NCI-H2081 treated with DMSO at 0.1 percent for 48 hours (cell line): ENCODE measurements around the gene USH1C.

Experiments
- DNase-seq: peaks from one replicate; lab custom pipeline; 2025; lab: John Stamatoyannopoulos, UW

The USH1C gene

DNA sequence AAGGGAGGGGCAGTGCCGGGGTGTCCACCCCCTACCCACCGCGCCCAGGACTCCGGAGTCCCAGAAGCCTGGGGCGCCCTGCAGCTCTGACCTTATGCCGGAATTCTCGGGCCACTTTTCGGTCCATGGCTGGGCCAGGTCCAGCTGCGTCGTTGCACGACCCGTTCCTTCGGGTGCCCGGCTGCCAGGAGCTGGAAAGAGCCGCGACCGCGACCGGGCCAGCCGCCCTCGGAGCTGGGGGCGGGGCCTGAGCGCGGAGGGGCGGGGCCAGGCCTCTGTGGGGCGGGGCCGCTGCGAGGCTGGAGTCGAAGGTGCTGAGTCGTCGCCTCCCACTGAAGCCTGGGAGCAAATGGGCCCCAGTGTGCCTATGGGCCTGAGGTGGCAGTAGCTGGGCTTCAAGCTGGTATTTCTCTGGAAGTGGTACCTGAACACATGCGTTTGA, at the start of gene USH1C:
TSS of gene USH1C (minus strand) at position 236 of the 442 bp plus-strand sequence. CDS start at position 127, 109 bp downstream.
- DNase-seq: no peak

DNA sequence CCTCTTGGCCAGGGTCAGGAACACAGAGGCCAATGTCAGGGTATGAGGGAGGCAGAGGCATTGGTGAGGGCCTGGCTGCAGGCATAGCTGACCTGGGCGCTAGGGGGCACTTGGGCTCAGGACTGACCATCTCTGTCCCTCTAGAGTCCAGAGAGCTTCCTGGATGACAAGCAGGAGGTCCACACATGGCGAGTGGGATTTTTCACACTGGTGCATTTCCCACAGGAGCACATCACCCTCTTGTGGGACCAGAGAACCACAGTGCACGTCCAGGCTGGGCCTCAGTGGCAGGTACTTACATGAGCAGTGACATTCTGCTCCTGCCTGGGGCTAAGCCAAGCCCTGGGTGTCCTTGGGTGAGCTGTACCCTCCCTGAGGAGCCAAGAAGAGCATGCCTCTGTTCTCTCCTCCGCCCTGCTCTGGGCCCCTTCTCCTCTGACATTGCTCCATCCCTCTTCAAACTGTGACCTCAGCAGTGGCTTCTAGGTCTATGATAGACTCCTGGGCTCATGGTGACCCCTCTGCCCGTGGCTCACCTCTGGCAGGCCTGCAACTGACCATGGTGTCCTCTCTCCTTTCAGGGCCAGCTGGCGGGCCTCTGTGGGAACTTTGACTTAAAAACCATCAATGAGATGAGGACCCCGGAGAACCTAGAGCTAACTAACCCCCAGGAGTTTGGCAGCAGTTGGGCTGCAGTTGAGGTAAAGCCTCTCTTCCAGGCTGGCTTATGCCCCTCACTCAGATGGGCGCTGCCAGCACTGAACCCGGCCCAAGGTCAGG, 49.4 kb upstream of the USH1C start:
- DNase-seq: no peak

DNA sequence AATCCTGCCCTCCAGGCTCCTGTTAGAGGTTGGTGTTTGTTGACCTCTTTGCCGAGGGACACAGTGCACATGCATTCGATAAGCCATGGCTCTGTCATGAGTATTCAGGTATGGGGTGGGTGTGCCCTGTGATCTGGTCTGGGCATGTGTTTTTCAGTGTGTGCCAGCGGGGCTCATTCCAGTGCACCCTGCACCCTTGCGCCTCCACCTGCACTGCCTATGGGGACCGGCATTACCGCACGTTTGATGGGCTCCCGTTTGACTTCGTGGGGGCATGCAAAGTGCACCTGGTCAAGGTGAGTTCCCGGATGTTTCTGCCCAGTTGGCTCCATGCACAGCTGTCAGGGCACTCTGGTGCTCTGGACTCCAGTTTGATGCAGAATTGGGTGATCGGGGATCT, 47.1 kb upstream of the USH1C start:
- no peak for DNase-seq

DNA sequence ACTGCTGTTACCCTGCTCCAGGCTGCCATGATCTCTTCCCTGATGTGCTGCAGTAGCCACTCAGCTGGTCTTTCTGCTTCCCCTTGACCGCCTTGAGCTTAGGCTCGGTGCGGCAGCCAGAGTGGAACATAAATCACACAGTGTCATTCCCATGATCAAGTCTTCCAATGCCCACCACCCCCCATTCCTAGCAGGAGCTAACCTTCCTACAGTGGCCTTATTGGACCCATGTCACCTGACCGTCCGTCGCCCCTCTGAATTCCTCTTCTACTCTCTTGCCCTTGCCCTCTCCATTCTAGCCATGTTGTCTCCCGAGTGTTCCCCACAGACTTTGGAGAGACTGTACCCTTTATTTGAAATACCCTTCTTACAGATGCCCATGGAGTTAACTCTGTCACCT, 46.2 kb upstream of the USH1C start:
- no peak for DNase-seq

DNA sequence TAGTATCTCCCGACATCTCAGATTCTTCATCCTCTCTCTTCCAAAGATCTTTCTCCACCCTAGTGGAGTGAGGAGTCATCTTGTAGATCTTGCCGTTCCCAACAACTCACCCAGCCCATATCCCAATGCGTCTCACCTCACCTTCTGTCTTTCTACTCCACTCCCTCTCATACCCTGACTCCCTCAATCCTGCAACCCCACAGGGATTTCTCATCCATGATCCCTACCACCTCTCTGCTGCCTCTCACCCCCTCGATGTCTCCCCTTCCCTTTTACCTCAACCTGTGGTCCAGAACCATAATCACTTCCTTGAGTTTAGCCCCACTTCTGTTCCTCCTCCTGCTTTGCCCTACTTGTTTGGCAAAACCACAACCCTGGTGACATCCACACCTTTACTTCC, 44.5 kb upstream of the USH1C start:
- DNase-seq: no peak

DNA sequence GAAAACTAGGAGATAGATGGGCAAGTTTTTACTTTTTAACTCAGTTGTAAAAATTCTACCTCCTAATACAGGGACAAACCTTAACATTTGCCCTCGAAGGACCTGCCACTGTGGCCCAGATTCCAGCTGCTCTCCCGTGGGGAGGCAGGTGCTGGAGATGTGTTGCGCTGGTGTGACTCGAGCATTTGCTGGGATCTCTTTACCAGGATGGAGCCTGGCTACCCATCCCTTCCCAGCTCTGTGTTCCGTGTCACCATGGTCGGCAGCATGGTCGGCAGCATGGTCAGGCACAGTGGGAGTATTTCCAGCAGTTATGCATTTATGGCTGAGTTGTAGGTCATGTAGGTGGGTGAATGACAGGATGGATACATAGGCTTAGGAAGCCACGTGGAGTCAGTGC, 44.0 kb upstream of the USH1C start:
- DNase-seq: no peak

DNA sequence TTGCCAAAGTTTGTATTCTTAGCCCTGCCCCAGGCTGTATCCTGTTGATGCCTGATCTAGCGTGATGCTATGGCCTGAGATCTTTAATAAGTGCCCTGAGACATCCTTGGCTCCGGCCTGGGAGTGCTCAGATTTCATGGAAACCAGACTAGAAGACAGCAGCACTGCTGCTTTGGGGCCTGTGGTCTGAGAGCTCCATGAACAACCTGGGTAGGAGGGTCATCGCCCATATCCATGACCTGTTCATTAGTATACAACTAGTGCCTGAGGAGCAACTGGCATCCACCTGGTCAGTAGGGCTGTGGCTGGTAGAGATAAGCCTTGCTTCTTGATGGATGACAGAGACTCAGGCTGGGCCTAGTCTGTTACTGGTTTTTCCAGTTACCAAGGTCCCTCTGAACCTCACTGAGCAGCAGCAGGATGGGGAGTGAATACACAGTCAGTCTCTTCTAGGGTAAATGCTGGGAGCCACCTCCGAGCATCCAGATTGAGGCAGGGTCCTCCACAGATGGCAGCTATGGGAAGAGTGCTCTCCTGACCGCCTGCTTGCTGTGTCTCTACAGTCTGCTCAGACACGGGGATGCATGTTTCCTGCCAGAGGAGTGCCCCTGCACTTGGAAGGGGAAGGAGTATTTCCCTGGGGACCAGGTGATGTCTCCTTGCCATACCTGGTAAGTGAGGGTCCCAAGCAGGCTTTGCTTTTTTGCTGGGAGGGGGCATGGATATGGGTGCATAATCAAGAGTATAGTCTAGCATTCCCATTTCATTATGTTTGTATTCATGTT, 41.9 kb upstream of the USH1C start:
- no peak for DNase-seq

DNA sequence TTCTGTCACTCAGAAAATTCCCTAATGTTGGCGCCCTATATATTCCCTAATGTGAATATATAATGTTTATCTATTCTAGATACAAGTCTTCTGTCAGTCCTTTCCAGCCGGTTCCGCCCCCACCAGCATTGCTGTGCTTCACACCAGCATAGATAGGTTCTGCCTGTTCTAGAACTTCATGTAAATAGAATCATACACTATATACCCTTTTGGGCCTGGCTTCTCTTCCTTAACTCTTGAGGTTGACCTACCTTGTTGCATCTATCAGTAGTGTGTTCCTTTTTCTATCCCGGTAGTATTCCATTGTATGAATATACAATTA, 37.5 kb upstream of the USH1C start:
- DNase-seq: no peak

DNA sequence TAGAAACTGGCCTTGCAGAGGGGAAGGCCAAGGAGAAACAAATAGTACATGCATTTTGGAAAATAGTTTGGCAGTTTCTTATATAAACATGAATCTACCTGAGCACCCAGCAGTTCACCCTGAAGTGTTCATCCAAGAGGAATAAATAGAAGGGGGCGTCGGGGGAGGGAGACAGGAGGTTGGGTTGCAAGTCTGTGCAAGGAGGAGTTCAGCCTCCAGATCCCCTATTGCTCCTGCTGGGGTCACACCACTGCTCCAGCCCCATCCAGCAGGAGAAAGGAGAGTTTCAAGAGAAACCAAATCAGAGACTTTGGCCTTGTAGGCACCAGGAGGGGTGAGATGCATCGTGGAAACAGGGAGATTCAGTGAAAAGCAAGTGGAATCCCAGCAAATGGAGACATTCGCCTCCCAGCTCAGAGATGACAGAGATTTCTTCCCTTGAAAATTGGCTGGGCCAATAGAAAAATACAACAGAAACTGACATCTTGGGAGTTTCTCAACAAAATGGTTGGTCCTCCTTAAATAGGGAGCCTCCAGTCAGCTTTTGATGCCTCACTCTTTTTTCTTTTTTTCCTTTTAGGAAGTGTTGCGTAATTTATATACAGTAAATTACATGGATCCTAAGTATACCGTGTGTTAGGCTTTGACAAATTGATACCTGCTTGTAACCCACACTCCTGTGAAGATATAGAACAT, 37.0 kb upstream of the USH1C start:
- no peak for DNase-seq

DNA sequence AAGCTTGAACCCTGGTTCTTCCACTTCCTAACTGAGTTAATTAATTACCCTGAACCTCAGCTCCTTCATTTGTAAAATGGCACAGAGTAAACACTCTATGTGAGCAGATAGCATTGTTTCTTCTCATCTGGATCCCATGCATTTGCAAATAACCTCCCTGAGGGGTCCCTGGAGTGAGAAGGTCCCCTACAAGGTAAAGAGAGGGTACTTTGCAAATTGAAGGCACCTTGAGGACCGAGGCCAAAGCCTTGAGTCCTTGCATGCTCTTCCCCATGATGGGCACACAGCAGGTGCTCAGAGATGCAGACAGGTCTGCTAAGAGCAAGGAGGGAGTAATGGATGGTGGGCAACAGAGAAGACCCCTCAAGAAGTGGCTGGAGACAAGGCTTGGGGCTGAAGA, 36.1 kb upstream of the USH1C start:
- no peak for DNase-seq

DNA sequence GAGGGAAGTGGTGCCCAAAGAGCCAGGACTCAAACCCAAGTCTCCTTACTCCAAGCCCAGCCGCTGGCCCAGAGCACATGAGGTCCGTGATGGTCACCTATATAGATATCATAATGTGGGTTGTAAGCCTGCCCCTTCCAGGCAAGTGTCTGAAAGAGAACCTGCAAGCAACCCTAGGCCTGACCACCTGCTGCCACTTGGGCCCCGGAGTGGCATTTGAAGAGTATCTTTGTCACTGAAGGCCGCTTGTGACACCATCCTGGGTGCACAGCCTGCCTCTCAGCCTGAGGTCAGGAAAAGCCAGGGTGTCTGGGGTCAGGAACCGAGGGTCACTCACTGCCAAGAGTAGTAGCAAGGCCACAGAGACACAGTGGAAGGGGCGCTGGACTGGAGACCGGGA, 35.2 kb upstream of the USH1C start:
- DNase-seq: no peak

DNA sequence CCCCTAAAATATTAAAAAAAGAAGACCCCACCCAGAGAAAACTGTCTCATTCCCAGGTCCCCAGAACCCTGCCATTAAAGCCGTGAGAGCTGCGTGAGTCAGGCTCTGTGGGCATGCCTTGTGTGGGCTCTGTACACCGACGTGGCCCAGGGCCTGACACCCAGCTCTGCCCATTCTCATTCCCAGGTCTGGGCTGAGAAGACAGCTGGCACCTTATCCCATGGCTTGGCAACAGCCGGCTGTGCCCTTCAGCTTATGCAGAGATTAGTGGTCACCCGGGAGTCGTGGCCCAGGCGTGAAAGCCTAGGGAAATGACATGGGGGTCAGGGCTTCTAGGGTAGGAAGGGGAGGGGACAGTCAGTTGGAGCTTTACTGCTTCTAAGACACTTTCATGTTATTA, 34.7 kb upstream of the USH1C start:
- DNase-seq: no peak

DNA sequence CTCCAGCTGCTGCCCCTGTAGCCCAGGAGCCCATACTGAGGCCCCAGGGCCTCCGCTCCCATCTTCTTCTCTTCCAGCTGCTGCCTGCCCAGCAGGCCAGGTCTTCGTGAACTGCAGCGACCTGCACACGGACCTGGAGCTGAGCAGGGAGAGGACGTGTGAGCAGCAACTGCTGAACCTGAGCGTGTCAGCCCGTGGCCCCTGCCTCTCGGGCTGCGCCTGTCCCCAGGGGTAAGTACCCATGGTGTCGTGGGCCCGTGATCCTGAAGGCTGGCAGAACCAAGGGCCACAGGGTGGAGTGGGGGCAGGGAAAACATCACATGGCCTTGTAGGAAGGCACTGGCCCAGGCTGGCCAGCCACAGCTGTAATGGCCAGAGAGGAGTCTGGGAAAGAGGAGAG, 34.1 kb upstream of the USH1C start:
- no peak for DNase-seq

DNA sequence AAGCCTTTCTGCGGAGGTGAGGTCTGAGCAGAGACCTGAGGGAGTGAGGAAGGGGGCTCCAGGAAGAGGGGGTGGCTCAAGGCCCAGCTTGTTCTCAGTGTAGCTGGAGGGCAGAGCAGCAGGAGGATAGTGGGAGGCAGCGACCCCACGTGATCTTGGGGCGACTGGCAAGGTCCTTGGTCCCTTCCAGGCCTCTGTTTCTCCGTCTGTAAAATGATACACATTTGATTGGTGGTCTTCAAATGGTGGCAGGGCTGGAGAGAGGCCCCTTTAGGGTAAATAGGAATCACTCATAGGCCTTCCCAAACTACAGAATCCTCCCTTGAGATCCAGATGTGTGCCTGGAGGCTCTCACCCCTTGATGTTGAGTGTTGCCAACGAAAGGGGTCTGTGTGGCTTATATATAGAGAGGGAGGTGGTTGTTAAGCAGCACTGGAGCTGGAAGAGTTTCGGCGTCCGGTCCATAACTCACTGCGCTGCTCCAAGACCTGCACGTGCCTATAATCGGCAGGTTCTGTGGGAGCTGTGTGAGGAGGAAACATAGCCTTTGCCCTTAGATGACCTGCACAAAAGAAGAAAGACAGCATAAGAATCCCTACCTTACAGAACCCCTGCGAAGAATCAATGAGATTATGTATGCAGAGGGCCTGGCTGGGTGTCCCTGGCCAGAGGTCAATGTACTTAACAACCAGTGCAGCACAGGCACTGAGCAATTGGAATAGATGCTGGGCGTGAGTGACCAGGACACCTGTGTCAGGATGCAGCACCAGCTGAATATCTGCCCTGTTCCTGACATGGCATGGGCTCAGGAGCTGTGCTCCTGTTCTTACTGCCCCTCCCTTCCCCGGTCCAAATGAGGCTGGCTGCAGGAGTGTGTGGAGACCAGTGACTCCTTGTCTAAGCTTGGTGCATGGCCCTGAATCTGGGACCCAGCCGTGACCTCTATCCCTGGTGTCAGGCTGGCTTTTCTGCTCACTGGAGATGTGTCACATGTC, 31.5 kb upstream of the USH1C start:
- DNase-seq: no peak

DNA sequence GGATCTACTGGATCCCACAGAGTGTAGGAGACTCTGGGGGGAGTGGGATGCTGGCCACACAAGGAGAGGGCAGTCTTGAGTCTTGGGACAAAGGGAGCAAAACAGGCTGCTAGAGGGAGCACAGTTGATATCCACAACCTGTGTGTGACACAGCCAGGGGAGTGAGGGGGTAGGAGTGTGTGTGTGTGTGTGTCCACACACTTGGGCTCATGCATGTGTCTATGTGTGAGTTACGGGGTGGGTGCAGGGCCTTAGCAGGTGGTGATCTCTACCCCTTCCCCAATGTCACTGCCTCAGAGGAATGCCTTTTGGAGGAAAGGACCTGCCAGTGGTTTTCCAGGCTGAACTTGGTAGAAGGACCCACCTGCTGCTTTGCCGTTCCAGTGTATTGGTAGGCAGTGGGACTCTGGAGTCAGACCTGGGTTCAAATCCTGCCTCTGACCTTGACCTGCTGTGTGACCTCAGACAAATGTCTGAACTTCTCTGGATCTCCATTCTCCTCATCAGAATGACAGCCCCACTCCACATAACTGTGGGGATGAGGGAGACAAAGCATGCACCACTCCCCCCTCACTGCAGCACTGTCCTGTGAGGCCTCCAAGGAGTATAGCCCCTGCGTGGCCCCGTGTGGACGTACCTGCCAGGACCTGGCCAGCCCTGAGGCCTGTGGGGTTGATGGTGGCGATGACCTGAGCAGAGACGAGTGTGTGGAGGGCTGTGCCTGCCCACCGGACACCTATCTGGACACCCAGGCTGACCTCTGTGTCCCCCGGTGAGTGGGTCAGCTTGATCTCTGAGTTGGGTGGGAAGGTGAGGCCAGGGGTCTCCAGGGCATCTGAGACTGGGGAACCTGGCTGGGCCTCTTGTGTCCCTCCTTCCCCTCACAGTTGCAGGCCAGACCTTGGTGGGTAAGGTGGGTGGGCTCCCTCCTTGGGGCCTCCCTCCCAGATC, 30.2 kb upstream of the USH1C start:
- DNase-seq: no peak

DNA sequence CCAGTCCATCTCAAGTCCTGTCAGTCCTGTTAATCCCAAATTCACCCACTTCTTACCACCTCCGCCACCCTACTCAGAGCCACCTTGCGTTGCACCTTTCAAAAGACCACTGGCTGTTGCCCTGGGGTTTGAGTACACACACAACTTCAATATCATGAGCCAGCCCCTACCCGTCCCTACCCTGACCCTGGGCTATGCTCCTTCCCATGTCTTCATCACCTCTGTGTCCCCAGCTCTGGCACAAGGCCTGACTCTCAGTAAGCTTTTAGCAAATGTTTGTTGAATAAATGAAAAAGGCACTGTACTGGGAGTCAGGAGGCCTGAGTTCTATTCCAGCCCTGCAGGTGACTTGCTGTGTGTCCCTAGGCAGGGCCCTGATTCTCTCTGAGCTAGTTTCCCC, 29.3 kb upstream of the USH1C start:
- no peak for DNase-seq

DNA sequence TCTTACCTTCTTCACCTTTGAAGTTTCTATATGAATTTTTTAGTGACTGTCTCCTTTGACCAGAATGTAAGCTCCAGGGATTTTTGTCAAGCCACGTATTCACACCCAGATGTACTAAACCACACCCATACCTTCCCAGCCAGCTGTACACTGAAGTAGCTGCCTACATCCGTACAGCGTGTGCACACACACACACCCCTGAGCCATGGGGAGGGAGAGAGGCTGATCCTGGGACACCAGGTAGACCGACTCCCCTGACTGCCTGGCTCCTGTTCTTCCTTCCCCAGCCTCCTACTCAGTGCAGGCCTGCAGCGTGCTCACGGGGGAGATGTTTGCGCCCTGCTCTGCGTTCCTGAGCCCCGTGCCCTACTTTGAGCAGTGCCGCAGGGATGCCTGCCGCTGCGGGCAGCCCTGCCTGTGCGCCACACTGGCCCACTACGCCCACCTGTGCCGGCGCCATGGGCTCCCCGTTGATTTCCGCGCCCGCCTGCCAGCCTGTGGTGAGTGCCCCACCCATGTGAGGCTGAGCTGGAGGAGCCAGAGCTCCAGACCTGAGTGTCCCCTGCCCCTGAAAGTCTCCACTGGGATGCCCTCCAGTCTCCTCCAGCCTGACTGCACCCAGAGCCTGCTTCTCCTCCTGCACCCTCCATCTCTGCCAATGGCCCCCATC, 28.7 kb upstream of the USH1C start:
- no peak for DNase-seq

DNA sequence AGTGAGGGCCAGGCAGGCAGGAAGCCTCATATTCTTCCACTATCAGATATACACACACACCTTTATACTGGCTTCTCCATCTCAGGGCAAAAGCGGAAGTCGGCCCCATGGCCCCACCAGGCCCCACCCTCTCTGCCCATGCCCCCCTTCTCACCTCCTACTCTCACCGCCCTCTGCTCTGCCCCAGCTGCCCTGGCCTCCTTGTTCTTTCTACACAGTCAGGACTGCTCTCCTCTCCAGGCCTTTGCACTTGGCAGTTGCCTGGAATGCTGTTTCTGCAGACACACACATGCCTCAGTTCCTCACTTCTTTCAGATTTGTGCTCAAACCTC, 28.1 kb upstream of the USH1C start:
- no peak for DNase-seq

DNA sequence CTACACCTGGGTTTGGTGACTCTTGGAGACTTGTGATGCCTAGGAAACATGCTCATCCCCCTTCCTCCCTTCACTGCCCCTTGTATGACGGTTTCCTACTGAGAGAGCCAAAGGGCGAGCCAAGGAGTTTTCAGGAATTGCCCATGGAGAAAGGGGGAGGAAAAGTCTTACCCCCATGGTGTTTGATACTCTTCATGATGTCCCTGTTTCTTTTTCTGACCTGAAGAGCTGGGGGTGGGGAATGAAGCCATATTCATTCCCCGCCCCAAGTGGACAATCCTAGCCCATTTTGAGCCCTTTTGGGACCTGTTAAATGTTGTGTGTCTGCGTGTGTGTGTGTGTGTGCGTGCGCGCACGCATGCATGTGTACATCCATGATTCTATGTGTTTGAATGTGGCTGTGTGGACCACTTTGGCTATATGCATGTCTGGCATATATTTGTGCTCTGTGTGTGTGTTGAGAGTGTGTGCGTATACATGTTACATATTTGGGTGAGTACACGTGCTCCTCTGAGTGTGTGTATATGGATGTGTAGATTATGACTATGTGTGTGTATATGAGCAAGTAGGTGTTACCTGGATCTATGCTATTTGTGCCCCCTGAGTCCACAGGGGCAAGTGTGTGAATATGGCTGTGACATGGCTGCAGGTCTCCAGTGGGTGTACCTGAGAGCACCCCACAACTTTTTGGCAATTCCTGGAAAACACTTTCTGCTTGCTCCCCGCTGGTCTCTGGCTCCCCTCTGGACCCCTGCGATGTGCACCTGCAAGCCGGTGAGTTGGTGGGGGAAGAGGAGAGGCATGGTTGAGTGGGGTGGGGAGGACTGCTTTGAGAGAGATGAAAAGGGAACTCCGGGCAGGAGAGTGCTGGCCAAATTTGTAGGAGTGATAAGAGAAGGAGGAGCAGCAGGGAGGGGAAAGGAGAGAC, 27.5 kb upstream of the USH1C start:
- no peak for DNase-seq
